Brain microvascular endothelial cell (primary cell): ENCODE results near the gene SRMS.

Experiments
- DNase-seq: peaks from one replicate; pipeline ENCODE4 v3.0.0-alpha.2; 2020
- H3K27ac ChIP-seq: fragments of 250-450 bp; sonication (Bioruptor Pico); 2 replicates; pipeline ENCODE4 v1.5.1; 2020; ENCODE audit warnings: mild to moderate bottlenecking, moderate library complexity
- H3K27me3 ChIP-seq: fragments of 250-450 bp; sonication (Bioruptor Pico); replicated peaks from 2 replicates; pipeline ENCODE4 v1.5.1; 2020; ENCODE audit warnings: mild to moderate bottlenecking
- H3K36me3 ChIP-seq: fragments of 250-450 bp; sonication (Bioruptor Pico); replicated peaks from 2 replicates; pipeline ENCODE4 v1.5.1; 2020; ENCODE audit warnings: mild to moderate bottlenecking
- H3K4me3 ChIP-seq: 2 replicates; pipeline ENCODE4 v1.5.1; 2011; ENCODE audit warnings: low read depth, mild to moderate bottlenecking, control low read depth, low read length, moderate library complexity
- in situ Hi-C: cut with HindIII; loops from 2 replicates; pipeline ENCODE4 v1.10.0; 2017; ENCODE audit warnings: low sequenced_read_pairs, low pct_ligation_motif_present
- TF ChIP-seq, protein P1 (sequence below): IDR thresholded peaks from 2 replicates; pipeline ENCODE4 v1.5.1; 2011; ENCODE audit warnings: low read depth, mild to moderate bottlenecking, moderate library complexity, low read length, control low read depth, inconsistent platforms; ENCODE audit errors: missing control alignments

The SRMS gene

DNA sequence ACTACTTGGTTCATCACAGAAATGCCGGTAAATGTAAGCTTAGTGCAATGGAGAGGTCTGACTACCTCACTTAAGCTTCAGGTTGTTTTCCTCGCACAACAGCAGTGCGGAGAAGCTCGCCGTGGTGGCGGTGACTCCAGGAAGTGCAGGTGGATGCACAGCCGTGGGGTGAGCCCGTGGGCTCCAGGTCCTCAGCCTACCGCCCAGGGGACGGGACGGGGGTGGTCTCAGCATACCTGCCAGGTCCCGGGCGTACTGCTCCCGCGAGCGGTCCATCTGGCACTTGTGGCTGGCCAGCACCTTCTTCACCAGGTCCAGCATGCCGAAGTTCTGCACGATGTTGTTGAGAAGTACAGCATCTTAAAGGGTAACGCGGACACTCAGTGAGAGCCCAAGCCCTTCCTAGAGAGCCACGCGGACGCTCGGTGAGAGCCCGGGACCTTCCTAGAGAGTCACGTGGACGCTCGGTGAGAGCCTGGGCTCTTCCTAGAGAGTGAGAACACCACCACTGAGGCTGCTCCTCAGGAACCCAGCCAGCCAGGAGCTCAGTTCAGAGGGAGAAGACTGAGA, 44.3 kb upstream of the SRMS start:
- Histone ChIP-seq H3K4me3 (no peak overlapping the region), H3K36me3 (peaks cover 7% of the 10 kb centered on the region), H3K27ac (no peak overlapping the region), H3K27me3 (no peaks in the 10 kb centered on the region)
- in situ Hi-C loops: loop anchor here (25.0 kb wide), 2 partner anchors 95 to 295 kb away; partner anchors contain the start of genes DNAJC5 and TNFRSF6B
- DNase-seq: no peak
- TF ChIP-seq, protein P1, sequence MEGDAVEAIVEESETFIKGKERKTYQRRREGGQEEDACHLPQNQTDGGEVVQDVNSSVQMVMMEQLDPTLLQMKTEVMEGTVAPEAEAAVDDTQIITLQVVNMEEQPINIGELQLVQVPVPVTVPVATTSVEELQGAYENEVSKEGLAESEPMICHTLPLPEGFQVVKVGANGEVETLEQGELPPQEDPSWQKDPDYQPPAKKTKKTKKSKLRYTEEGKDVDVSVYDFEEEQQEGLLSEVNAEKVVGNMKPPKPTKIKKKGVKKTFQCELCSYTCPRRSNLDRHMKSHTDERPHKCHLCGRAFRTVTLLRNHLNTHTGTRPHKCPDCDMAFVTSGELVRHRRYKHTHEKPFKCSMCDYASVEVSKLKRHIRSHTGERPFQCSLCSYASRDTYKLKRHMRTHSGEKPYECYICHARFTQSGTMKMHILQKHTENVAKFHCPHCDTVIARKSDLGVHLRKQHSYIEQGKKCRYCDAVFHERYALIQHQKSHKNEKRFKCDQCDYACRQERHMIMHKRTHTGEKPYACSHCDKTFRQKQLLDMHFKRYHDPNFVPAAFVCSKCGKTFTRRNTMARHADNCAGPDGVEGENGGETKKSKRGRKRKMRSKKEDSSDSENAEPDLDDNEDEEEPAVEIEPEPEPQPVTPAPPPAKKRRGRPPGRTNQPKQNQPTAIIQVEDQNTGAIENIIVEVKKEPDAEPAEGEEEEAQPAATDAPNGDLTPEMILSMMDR: no peak

DNA sequence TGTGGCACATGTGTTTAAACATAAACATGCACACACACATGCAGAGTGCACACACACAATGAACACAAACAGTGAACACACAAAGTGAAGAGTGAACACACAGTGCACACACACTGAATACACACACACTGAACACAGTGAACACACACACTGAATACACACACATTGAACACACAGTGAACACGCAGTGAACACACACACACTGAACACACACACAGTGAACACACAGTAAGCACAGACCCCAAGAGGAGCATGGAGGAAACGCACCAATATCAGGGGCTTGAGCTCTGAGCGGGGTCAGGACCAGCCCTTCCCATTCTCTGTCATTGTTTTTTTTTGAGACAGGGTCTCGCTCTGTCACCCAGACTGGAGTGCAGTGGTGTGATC, 43.6 kb upstream of the SRMS start:
- no peak overlapping the region for H3K4me3 ChIP-seq
- H3K27ac ChIP-seq: no peak overlapping the region
- H3K27me3 ChIP-seq: no peaks in the 10 kb centered on the region
- no peak for DNase-seq
- in situ Hi-C loops: loop anchor here (25.0 kb wide), 2 partner anchors 96 to 296 kb away; partner anchors contain the start of genes DNAJC5 and TNFRSF6B
- peaks cover 7% of the 10 kb centered on the region for H3K36me3 ChIP-seq
- TF ChIP-seq, protein P1: no peak

GRCh38 chr20:63590218-63591146, 42.9 kb upstream of the SRMS start:
- DNase-seq: no peak
- Histone ChIP-seq H3K36me3 (peaks cover 6% of the 10 kb centered on the region), H3K27me3 (no peaks in the 10 kb centered on the region), H3K27ac (no peak overlapping the region), H3K4me3 (no peak overlapping the region)
- TF ChIP-seq, protein P1: no peak
- in situ Hi-C loops: loop anchor here (25.0 kb wide), 2 partner anchors 97 to 297 kb away; partner anchors contain the start of genes DNAJC5 and TNFRSF6B

- Histone ChIP-seq H3K27ac (no peak overlapping the region), H3K27me3 (no peaks in the 10 kb centered on the region), H3K36me3 (peaks cover 4% of the 10 kb centered on the region), H3K4me3 (no peak overlapping the region)
- in situ Hi-C loops: loop anchor here (25.0 kb wide), 2 partner anchors 98 to 298 kb away; partner anchors contain the start of genes DNAJC5 and TNFRSF6B
- TF ChIP-seq, protein P1: no peak
- DNase-seq: no peak
Observed at GRCh38 chr20:63589261-63590217, 42.0 kb upstream of the SRMS start.

GRCh38 chr20:63588641-63589041, 41.1 kb upstream of the SRMS start:
- DNase-seq: no peak
- in situ Hi-C loops: loop anchor here (25.0 kb wide), 2 partner anchors 99 to 299 kb away; partner anchors contain the start of genes DNAJC5 and TNFRSF6B
- peaks cover 4% of the 10 kb centered on the region for H3K36me3 ChIP-seq
- H3K4me3 ChIP-seq: no peak overlapping the region
- TF ChIP-seq, protein P1: no peak
- no peak overlapping the region for H3K27ac ChIP-seq
- H3K27me3 ChIP-seq: no peaks in the 10 kb centered on the region
